GM20000 (cell line): ENCODE measurements around the gene C4BPB.

Source experiments
- DNase-seq: peaks from one replicate; pipeline ENCODE4 v3.0.0; 2012; ENCODE audit warnings: low spot score
- CTCF ChIP-seq: IDR thresholded peaks from 2 replicates; pipeline ENCODE4 v1.5.1; 2012; ENCODE audit warnings: mild to moderate bottlenecking, control low read depth; ENCODE audit errors: extremely low read depth, missing control alignments

C4BPB gene

GRCh38 chr1:207062058-207062457, 26.6 kb upstream of the C4BPB start:
- no peak for TF ChIP-seq CTCF
- no peak for DNase-seq

DNA sequence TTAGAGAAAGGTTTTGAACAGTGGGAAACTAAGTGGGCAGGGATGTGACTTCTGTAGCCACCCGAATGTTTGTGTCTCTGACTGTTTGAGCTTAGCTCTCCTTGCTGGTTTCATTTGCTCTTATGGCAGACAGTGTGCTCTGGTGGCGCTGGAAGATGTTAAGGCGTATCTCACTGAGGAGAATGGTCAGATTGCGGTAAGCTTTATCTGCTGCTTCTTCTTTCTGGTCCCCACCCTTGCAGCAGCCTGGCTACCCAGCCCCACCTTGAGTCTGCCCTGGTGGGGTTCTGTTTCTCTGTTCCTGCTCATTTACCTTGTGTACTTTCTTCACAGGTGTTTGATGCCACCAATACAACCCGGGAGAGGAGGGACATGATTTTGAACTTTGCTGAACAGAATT, 25.6 kb upstream of the C4BPB start:
- TF ChIP-seq CTCF = no peak
- DNase-seq = no peak

DNA sequence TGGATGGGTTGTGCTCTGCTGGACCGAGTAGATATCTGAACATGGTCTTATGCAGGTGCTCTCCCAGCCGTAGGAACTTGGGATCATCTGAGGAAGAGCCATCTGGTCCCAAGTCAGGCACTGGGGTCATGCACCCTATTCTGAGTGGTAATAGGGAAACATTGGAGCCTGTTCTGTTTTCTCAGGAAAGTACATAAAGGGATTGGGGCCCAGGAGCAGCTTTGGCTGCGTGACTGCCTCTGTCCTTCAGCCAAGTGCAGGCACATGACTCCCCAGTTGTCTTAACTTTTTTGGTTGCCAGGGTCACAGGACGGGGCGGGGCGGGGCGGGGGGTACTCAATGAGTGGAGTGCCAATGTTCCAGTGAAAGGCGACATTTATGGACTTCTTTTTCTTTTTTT, 24.1 kb upstream of the C4BPB start:
- no peak for TF ChIP-seq CTCF

GRCh38 chr1:207067185-207067584, 21.5 kb upstream of the C4BPB start:
- no peak for DNase-seq
- no peak for TF ChIP-seq CTCF

More for the DNA sequence above, 24.1 kb upstream of the C4BPB start:
- no peak for DNase-seq

DNA sequence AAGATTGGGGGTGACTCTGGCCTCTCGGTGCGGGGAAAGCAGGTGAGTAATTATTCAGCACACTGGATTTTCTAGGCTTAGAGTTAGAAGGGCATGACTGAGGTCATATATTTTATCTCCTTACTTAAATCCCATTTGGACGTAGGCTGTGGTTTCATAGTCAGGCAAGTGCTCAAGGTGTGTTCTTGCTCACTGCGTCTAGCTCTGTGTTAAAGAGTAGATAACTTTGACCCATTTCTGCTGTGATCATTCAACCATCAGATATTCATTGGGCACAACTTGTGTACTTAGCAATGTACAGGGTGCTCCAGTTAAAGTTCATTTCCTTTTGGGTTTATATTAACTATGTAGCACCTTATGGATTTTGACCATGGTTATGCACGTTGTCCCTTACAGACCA, 21.0 kb upstream of the C4BPB start:
- DNase-seq = no peak
- no peak for TF ChIP-seq CTCF

GRCh38 chr1:207069061-207069460, 19.6 kb upstream of the C4BPB start:
- DNase-seq = no peak
- no peak for TF ChIP-seq CTCF

DNA sequence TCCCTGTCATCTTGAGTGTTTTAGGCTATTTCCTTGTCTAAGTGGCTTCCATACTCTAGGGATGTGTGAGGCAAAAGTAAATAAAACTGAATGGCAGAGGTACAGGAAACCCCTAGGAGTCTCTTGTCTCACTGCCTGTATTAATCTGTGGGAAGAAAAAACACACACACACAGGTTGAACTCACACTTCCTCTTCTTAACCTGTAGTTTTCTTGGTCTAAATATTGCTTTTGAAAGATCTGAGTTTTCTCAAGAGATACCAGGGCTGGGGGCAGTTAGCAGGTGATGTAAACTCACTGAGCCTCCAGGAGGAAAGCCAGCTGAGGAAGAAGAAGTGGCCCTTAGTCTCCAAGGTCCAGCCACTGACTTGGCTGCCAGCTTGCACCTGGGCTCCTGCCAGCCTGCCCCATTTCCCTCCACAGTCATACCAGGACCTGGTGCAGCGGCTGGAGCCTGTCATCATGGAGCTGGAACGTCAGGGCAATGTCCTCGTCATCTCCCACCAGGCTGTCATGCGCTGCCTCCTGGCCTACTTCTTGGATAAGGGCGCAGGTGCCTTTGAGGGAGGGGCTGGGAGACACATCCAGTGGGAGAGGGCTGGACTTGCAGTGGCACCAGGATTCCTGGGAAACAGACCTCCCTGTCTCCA, 18.7 kb upstream of the C4BPB start:
- DNase-seq = no peak
- TF ChIP-seq CTCF = no peak
